Stomach (tissue), 4 donors: Measurements from ENCODE around the gene ASXL2.

Source experiments
- CTCF ChIP-seq, 7 experiments: fragments of 450-650 bp in 4 of 7; fragments of 200-600 bp in 3 of 7; sonication (generic) in 3 of 7; IDR thresholded peaks; one replicate each; pipeline ENCODE4 v1.5.1; 2016 to 2019; ENCODE audit warnings: antibody characterized with exemption in 7 of 7, control low read depth in 2 of 7, mild to moderate bottlenecking in 1 of 7
- POLR2A ChIP-seq, 4 donors: fragments of 450-650 bp; IDR thresholded peaks; one replicate each; pipeline ENCODE4 v1.6.1; 2016; ENCODE audit warnings: antibody characterized with exemption in 4 of 4, control low read depth in 2 of 4, mild to moderate bottlenecking in 1 of 4, moderate library complexity in 1 of 4
- POLR2AphosphoS5 ChIP-seq, 3 donors: sonication (generic); formaldehyde crosslinking; IDR thresholded peaks; one replicate each; pipeline ENCODE4 v1.6.1; 2016; ENCODE audit warnings: antibody characterized with exemption in 3 of 3

- TF ChIP-seq POLR2AphosphoS5 (IDR thresholded peaks at IDR 0.05) (no peak), CTCF (IDR thresholded peaks at IDR 0.05) (no peak), POLR2A (IDR thresholded peaks at IDR 0.05) (no peak)
Measured at GRCh38 chr2:25891672-25892071, 13.4 kb upstream of the ASXL2 start.
